Neural progenitor cell (in vitro differentiated cells): ENCODE data around the gene HTATIP2.
"Not testable (repeated sequence)": the region's sequence is repeated elsewhere in the genome, so short reads cannot be mapped to it uniquely, and the experiment has no call there.

Experiments used
- CTCF ChIP-seq: fragments of 200-600 bp; sonication (generic); IDR thresholded peaks from 2 replicates; pipeline ENCODE4 v1.5.1; 2017; ENCODE audit warnings: antibody characterized with exemption, mild to moderate bottlenecking
- EZH2 ChIP-seq: fragments of 200-600 bp; sonication (generic); IDR thresholded peaks from 2 replicates; pipeline ENCODE4 v1.6.1; 2017; ENCODE audit warnings: antibody characterized with exemption, mild to moderate bottlenecking, moderate library complexity
- EZH2phosphoT487 ChIP-seq: fragments of 200-600 bp; sonication (generic); IDR thresholded peaks from 2 replicates; pipeline ENCODE4 v1.6.1; 2017; ENCODE audit warnings: antibody characterized with exemption

GRCh38 chr11:20365465-20365864 is 2.0 kb downstream of the HTATIP2 start:
- not testable (repeated sequence) for TF ChIP-seq EZH2, CTCF, EZH2phosphoT487
